GM10847 (cell line): ENCODE results near the gene RAB11FIP2.

Source experiments
- POLR2A ChIP-seq: IDR thresholded peaks from 2 replicates; pipeline ENCODE4 v1.6.1; 2011; ENCODE audit not compliant: insufficient read length; ENCODE audit errors: extremely low read depth

The RAB11FIP2 gene

GRCh38 chr10:118007773-118008172 lies 39.0 kb downstream of the RAB11FIP2 start:
- no peak for TF ChIP-seq POLR2A

- TF ChIP-seq POLR2A: no peak
Observed at GRCh38 chr10:118003126-118003525, 43.6 kb downstream of the RAB11FIP2 start.

- TF ChIP-seq POLR2A: no peak
Observed at GRCh38 chr10:118002581-118002980, 44.2 kb downstream of the RAB11FIP2 start.

- TF ChIP-seq POLR2A: no peak
Observed at GRCh38 chr10:117997673-117998072, 49.1 kb downstream of the RAB11FIP2 start.

- TF ChIP-seq POLR2A: no peak
Observed at GRCh38 chr10:117996709-117997108, 50.0 kb downstream of the RAB11FIP2 start.

GRCh38 chr10:117994771-117995170 lies 52.0 kb downstream of the RAB11FIP2 start:
- no peak for TF ChIP-seq POLR2A

GRCh38 chr10:117993166-117993565 lies 53.6 kb downstream of the RAB11FIP2 start:
- no peak for TF ChIP-seq POLR2A

GRCh38 chr10:117991701-117992100 lies 55.0 kb downstream of the RAB11FIP2 start:
- no peak for TF ChIP-seq POLR2A

GRCh38 chr10:117989962-117990361 lies 56.8 kb downstream of the RAB11FIP2 start:
- TF ChIP-seq POLR2A: no peak

GRCh38 chr10:117988814-117989213 lies 57.9 kb downstream of the RAB11FIP2 start:
- no peak for TF ChIP-seq POLR2A

- no peak for TF ChIP-seq POLR2A
Observed at GRCh38 chr10:117987244-117987909, 59.4 kb downstream of the RAB11FIP2 start.

GRCh38 chr10:117983961-117984360 lies 62.8 kb downstream of the RAB11FIP2 start:
- no peak for TF ChIP-seq POLR2A

GRCh38 chr10:117980755-117981702 lies 65.7 kb downstream of the RAB11FIP2 start:
- no peak for TF ChIP-seq POLR2A

GRCh38 chr10:117980216-117980615 lies 66.5 kb downstream of the RAB11FIP2 start:
- no peak for TF ChIP-seq POLR2A

GRCh38 chr10:117972168-117972837 lies 74.4 kb downstream of the RAB11FIP2 start:
- TF ChIP-seq POLR2A: no peak

GRCh38 chr10:117970962-117971361 lies 75.8 kb downstream of the RAB11FIP2 start:
- no peak for TF ChIP-seq POLR2A
